HG03342 (cell line): ENCODE data around the gene HEPACAM.

Experiments
- ATAC-seq: cut with Tn5 transposase; IDR thresholded peaks from one replicate; pipeline ENCODE4 v1.9.1; 2021; ENCODE audit warnings: mild to moderate bottlenecking, moderate library complexity; ENCODE audit not compliant: unreplicated experiment

Gene HEPACAM

DNA sequence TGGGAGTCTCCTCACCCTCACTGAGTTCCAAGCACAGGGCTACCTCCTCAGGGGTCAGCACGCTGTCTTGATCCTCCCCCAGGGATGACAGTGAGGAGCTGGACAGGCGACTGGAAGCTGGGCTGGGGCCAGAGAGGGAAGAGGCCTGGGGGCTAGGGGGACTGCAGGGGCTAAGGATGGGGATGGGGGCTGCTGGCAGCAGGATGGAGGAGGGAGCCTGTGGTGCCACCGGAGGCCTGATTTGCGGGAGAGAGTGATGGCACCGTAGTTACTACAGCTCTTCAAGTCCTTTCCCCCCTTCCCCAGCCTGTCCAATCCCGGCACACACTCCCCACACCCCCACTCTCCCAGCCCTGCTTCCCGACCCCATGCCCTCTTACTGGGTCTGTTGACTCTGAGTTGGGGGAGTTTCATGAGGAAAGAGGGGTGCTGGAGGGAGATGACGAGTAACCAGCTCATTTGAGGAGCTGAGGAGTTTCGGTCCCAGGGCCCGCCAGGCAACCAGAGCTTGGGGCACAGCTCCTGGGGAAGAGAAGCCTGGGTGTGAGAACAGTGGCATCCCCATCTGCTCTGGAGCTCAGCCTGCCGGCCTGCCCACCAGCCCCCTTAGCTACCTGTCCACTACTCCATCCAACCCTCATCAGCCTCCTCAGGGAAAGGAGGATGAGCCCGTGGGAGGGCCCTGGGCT, 48.7 kb downstream of the HEPACAM start:
- ATAC-seq: no peak

DNA sequence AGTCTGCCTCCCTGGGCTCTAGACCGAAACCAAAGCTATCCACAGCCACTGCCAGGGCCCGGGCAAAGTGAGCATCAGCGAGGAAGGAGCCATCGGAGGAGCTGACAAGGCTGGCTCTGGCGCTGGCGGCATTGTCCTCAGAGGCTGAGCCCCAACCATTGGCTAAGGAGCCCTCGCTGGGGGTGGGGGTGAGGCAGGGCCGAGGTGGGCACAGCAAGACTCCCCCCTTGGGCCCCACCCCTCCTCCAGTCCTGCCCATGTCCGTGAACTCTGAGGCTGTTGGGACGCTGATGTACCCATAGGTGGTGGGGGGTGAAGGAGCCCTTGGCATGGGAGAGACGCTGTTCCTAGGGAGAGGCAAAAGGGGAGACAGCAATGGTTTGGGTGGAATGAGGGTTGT, 49.4 kb downstream of the HEPACAM start:
- ATAC-seq: no peak

DNA sequence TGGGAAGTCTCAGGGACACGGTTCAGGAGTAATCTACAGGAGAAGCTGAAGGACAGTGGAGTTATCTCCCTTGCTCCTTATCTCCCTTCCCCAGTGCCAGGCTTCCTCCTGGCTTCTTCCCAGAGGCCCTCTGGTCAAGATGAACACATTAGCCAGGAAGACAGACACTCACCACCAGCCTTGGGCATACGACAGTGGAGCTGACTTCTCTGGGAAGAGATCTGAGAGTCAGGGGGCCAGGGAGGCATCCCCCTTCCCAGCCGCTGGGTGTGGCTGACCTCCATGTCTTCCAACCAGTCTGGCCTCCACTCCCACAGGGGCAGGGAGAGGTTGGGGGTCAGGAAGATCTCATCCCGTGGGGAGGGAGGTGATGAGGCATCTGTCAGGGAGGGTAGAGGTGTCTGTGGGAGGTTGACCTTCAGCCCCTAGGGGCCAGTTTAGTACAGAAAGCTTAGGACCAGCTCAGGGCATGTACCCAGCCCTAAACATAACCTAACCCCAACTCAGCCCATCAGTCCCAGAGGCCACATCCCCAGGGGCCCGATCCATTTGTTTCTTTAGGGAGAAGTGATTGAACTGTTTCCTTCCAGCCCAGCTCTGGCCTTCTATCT, 50.9 kb downstream of the HEPACAM start:
- no peak for ATAC-seq

DNA sequence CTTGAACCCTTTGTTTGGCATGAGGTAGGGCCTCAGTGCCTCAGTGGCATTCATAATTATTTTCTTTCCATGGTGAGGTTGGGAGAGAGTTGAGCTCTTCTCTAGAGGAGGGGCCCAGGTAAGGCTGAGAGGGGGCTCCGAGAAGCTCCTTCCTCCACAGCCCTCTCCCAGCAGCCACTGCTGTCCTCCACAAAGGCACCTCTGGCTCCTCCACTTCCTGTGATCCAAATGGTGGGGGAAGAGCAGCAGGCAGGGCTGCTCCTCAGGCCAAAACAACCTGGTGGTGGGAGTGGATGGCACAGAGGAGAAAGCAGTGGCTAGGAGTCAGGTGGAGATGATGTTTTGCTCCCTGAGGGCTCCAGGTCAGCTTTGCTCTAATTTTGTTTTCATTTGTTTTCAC, 51.5 kb downstream of the HEPACAM start:
- no peak for ATAC-seq

DNA sequence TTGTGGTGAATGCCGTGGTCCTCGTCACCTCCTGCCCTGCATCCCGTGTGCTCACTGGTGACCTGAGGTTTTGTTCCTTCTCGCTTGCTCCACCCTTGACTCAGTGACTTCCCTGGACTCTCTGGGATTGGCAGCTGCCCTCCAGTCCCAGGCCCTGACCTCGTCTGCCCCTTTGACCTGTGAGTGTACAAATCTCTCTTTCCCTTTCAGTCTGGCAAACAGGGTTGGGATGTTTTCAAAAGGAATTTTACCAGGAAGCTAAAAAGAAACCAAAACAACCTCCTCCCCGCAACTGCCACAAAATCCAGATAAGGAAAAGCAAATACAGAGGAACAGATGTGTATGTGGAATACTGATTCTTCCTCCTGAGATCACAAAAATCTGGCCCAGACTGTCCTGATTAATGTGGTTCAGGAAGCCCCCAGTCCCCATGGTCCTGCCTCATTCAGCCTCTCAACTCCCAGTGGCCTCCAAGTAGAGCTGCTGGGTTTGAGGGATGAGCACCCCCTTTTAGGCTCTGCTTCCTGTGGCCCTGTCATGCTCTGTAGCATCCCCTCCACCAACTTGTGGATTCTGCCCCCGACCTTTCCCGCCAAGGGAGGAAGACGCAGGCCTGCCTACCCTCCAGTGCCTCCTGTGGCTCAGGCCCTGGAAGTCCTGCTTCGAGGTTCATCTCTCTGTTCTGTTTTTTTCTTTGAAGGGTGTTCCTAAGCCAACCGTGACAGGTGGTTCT, 53.3 kb downstream of the HEPACAM start:
- ATAC-seq: no peak

DNA sequence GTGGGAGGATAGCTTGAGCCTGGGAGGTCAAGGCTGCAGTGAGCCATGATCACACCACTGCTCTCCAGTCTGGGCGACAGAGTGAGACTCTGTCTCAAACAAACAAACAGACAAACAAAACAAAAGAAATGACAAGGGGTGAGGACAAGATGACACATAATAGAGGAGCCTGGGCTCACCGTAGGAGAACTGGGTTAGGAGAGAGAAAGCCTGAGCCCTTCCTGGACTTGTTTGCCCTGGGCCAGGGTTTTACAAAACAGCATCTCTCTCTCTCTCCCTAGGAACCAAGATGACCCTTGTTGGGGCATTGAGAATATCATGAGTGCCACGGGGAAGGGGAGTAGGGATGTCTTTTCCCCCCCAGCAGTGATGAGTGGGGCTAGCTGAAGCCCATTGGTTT, 54.9 kb downstream of the HEPACAM start:
- ATAC-seq: no peak

DNA sequence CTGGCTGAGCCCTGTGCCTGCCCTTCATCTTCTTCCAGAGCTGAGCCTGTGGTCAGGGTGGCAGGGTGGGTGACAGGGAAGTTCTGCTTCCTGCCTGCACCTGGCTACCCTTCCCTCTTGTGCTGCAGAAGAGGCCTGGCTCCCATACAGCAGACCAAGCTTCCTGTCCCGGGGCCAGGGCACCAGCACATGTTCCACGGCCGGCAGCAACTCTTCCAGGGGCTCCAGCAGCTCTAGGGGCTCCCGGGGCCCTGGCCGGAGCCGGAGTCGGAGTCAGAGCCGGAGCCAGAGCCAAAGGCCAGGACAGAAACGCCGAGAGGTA, 55.6 kb downstream of the HEPACAM start:
- ATAC-seq: no peak

DNA sequence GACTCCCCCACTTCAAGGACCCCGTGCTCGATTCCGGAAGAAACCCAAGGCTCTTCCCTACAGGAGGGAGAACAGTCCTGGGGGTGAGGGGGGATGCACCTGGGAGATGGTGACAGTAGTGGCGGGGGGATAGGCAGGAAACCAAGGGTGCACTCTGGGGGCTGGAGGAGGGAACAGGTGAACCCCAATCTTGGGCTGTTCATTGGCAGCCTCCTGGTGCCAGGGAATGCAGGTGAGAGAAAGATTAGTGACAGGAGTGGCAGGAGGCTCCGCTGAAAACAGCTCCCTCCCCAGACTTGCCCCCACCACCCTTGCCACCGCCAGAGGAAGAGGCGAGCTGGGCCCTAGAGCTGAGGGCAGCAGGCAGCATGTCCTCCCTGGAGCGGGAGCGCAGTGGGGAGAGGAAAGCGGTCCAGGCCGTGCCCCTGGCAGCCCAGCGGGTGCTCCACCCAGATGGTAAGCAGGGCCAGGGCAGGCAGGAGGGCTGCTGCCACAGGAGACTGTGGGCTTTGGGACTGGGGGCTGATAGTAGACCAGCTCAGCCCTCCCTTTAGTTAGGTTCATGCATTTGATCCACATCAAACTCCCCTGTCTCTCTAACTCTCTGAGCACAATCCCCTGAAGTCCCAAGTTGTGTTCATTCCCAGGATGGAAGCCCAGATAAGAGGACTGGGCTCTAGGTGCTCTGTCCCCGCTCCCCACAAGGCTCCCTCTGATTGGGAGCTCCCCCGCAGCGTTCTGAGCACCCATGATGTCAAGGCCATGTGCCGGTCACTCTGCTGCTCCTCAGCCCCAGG, 56.2 kb downstream of the HEPACAM start:
- ATAC-seq: no peak

DNA sequence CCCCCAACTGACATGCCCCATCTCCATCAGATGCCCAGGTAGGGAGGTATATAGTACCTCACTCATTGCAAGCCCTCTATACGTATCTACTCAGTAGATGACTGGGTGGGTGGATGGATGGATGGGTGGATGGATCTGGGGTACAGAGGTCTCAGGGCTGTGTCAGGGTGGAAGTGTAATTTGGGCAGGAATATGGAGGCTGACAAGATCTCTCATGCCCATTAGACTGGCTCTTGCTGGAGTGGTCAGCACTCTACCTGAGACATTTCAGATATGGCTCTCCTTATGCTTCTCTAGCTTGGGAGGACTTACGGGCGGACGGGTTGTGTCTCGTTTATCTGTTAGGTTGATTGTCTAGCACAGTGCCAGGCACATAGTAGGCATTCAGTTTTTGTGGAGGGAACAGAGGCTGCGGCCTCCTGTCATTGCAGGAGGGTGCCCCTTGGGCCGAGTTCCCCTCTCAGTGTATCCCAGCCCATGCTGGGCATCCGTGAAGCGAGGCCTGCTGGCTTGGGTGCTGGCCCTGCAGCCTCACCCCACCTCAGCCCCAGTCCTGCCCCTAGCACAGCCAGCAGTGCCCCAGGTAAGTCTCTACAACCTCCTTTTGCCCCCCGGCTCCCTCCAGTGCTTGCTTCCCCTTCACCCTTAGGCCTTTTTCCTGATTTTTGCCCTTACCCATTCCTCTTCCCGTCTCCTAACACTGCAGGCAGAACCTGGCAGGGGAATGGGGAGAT, 56.9 kb downstream of the HEPACAM start:
- no peak for ATAC-seq

DNA sequence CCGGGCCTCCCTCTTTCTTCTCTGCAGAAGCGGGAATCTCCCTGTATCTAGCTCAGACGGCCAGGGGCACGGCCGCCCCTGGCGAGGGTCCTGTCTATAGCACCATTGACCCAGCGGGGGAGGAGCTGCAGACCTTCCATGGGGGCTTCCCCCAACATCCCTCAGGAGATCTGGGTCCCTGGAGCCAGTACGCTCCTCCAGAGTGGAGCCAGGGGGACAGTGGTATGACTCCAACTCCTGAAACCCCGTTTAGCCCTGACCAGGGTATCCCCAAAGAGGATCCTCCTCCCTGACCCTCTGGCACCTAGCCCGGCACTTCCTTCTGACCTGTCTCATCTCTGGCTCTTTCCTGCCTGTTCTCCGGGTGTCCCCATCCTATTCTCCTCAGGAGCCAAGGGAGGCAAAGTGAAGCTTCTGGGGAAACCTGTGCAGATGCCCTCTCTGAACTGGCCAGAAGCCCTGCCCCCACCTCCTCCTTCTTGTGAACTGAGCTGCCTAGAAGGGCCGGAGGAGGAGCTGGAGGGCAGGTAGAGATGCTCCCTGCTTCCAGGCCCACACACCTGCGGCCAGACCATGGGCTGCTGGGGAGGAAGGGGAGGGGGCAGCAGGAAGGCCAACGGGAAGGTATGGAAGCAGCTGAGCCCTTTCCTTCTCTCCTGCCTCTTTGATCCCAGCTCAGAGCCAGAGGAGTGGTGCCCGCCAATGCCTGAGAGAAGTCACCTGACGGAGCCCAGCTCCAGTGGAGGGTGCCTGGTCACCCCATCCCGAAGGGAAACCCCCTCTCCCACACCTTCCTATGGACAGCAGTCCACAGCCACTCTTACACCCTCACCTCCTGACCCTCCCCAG, 57.7 kb downstream of the HEPACAM start:
- ATAC-seq: no peak

DNA sequence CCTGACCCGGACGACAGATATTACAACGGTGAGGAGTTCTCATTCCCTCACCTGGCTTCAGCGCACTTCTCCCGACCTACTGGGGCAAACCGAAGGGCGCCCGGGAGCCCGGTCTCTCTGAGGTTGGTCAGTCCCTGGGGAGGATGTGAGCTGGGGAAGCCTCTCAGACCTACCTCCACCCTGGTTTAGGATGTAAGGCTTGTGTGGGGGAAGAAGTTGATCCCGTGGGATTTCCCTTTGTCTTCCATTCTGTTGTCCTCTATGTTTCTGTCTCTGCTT, 58.3 kb downstream of the HEPACAM start:
- no peak for ATAC-seq

DNA sequence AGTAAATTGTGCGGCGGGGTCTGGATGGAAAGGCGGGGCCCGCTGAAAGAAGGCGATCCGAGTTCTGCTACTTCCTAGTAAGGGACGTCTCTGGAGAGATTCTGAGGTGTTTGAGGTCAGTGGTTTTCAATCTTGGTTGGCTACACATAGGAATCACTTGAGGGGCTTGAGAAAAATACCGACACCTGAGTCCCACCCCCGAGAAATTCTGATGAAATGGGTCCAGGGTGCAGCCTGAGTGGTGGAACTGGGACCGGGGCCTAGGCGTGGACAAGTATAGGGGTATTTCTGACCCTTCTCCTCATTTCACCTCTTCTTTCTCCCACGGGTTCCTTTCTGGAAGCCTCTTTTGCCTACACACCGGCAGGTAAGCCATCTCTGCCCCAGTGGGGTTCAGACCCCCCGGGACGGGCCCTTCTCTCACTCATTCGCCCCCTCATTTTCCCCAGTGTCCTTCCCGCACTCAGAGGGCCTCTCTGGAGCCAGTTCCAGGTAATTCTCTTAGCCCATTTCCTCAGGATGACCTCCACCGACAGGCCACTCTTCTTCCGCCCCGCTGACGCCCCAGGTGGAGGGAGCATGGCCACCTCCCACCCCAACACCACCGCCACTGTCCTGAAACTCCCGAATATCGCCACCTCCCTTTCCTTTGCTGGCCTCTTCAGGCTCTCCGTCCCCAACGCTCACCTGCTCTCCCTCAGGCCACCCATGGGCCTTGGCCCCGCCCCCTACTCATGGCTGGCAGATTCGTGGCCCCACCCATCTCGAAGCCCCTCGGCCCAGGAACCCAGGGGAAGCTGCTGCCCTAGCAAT, 58.8 kb downstream of the HEPACAM start:
- ATAC-seq: no peak

DNA sequence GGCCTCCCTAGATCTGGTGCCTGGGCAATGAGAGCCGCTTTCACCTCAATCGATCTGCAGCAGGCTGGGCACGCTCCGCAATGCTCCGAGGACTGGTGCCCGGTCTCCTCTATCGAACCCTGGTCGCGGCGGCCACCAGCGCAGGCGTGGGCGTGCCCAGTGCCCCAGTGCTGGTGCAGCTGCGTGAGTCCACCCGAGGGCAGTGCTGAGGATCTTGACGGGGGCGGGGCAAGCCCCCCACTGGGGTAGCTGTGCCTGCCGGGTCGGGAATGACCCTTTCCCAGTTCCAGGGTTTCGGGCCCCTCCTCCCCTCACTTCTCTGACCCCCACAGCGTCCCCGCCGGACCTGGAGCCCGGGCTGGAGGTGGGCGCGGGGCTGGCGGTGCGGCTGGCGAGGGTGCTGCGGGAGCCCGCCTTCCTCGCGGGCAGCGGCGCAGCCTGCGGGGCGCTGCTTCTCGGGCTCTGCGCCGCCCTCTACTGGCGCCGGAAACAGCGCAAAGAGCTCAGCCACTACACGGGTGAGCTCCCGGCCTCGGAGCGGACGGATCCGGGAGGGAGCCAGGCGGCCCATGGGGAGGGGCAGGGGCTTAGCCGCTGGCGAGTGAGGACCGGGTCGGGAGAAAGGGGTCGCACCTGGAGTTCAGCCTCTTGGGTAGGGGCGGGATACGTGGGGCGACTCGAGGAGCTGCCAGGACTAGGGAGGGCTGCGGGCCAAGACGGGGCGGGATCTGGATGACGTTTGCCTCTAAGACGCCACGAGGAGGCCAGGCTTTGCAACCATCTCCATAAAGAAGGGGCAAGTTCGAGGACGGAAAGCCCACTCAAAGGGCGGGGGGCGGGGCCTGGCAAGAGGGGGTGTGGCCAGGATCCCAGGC, 59.7 kb downstream of the HEPACAM start:
- peak; percentile 89 for ATAC-seq

DNA sequence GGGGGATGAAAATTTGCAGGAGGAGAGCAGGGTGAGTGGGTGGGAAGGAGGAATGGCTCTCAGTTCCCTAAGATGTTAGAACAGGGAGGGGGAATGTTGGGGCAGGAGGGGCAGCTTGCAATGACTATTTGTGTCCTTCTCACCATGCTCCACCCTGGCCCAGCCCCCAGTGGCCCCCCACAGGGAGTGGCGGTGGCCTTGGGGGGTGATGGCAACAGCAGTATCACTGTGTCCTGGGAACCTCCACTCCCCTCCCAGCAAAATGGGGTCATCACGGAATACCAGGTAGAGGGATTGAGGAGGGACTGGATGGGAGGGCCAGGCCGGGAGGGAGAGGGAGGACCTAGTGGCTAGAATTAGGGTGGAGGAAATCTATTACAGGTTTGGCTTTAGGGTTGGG, 60.4 kb downstream of the HEPACAM start:
- ATAC-seq: no peak

DNA sequence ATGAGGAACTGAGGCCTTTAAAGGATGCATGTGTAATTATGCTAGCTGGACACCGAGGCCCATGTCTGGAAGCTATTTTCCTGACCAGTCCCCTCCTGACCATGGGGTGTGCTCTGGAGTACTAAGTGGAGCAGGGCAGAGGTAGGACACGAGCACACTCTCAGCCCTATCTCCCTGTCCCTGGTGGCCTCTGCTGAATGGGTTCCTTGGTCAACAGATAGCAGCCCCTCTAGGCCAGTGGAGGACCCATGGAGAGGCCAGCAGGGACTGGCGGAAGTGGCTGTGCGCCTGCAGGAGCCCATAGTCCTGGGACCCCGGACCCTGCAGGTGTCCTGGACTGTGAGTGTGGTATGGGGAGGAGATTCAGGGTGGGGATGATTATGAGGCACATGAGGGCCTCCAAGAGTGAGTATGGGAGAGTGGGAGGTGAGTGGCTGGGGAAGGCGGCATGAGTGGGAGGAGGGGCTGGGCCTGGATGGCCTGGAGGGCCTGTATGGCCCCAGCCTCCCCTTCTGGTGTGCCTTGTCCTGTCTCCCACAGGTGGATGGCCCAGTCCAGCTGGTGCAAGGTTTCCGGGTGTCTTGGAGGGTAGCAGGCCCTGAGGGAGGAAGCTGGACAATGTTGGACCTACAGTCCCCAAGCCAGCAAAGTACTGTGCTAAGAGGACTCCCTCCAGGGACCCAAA, 61.1 kb downstream of the HEPACAM start:
- no peak for ATAC-seq

DNA sequence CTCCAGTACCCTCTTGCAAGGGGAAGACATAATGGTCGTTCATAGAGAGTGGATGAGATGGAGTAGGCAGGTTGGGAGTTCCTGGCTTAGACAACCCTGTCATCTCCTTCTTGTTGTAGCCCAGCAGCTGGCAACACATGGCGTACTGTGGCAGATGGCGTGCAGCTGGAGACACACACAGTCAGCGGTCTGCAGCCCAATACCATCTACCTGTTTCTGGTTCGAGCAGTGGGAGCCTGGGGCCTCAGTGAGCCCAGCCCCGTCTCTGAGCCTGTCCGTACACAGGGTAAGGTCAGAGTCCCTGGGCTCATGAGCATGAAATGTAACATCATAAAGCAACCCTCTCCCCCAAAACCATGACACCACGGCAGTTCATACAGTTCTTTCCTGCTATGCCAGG, 61.9 kb downstream of the HEPACAM start:
- no peak for ATAC-seq

DNA sequence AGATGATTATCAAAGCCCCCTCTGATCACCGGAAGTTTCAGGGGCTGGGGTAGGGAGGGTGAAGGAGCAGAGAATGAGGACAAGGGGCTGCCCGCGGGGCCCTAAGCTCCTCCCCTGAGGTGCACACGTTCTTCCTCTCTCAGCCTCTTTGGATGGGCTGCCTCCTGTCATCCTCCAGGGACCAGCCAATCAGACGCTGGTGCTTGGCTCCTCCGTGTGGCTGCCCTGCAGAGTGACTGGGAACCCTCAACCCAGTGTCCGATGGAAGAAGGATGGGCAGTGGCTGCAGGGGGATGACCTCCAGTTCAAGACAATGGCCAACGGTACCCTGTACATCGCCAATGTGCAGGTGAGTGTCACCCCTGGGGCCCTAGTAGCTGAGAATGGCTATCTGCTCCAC, 63.1 kb downstream of the HEPACAM start:
- no peak for ATAC-seq

DNA sequence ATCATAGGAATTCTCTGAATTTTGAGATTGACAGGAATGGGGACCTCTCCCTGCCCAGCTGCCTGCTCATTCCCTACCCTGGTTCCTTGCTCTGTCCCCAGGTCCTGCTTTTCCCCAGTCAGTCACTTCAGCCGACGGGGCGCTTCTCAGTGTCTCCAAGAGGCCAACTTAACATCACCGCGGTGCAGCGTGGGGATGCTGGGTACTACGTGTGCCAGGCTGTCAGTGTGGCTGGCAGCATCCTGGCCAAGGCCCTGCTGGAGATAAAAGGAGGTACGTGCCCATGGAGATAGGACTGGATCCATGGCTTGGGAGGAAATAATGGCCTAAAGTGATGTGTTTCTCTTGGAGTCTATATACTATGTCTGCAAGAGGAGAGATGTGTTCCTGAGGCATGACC, 63.6 kb downstream of the HEPACAM start:
- no peak for ATAC-seq
